ENCODE results near the gene UBE2Z.
A peak's percentile ranks its signal among the peaks of the same experiment; 100 is the strongest.
"Not testable (repeated sequence)": the region's sequence is repeated elsewhere in the genome, so short reads cannot be mapped to it uniquely, and the experiment has no call there.

UBE2Z gene

GRCh38 chr17:48929812-48930165, 21.6 kb downstream of the UBE2Z start:
- Mint-ChIP-seq H3K4me1 (no peaks in the 10 kb centered on the region), H3K36me3 (ENCODE audit: low read depth) (peaks cover 81% of the 10 kb centered on the region), H3K27ac (peak overlapping the region; percentile 7 to 67 (median 50)), H3K4me3 (no peak overlapping the region), H3K27me3 (ENCODE audit: low read depth) (peaks cover 3% of the 10 kb centered on the region), H3K9me3 (no peaks in the 10 kb centered on the region)
- TF ChIP-seq, protein P1, sequence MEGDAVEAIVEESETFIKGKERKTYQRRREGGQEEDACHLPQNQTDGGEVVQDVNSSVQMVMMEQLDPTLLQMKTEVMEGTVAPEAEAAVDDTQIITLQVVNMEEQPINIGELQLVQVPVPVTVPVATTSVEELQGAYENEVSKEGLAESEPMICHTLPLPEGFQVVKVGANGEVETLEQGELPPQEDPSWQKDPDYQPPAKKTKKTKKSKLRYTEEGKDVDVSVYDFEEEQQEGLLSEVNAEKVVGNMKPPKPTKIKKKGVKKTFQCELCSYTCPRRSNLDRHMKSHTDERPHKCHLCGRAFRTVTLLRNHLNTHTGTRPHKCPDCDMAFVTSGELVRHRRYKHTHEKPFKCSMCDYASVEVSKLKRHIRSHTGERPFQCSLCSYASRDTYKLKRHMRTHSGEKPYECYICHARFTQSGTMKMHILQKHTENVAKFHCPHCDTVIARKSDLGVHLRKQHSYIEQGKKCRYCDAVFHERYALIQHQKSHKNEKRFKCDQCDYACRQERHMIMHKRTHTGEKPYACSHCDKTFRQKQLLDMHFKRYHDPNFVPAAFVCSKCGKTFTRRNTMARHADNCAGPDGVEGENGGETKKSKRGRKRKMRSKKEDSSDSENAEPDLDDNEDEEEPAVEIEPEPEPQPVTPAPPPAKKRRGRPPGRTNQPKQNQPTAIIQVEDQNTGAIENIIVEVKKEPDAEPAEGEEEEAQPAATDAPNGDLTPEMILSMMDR (IDR thresholded peaks at IDR 0.05; ENCODE audit: unreplicated experiment in 3 of 3) = no peak

DNA sequence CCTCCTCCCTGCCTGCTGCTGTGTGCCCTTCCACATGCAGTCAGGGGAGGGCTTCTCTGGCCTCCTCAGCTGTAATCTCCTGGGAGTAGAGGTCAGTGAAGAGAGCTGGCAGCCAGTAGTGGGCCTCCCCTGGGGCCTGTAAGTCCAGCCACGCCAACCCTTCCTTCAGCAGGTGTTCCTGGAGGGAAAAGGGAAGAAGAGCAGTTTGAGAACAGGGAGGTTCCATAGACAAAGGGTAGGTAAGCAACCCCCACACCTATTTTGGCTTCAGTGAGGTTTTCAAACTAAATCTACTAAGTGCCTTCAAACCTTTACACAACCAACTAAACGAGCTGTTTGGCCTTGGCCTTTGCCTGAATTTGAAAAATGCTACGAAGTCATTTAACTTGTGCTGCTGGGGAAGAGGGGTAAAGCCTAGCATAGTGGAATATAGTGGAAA, 22.2 kb downstream of the UBE2Z start:
- peaks cover 3% of the 10 kb centered on the region for H3K27me3 Mint-ChIP-seq (ENCODE audit: low read depth)
- no peaks in the 10 kb centered on the region for H3K9me3 Mint-ChIP-seq
- no peaks in the 10 kb centered on the region for H3K4me1 Mint-ChIP-seq
- TF ChIP-seq, protein P1 (IDR thresholded peaks at IDR 0.05; ENCODE audit: unreplicated experiment in 3 of 3) = no peak
- peaks cover 79% of the 10 kb centered on the region for H3K36me3 Mint-ChIP-seq (ENCODE audit: low read depth)
- H3K4me3 Mint-ChIP-seq = no peak overlapping the region
- H3K27ac Mint-ChIP-seq = peak overlapping the region; percentile 7 to 67 (median 50)

DNA sequence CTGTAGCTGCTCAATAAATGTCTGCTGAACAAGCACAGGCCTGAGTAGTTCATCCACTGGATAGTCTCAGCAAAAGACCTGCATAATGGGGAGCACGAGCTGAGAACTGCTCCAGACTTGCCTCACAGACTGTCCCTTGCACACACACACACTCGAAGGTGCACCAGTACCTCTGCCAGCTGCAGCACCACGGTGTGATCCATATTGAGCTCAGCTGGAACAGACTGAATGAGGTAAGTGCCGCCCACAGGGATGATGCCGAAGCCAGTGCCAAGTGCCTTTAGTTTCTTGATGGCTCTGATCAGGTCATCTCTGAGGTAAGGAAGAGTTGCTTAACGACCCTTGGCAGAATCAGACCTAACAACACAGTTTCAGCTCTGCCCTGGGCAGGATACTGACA, 24.8 kb downstream of the UBE2Z start:
- TF ChIP-seq, protein P1 (IDR thresholded peaks at IDR 0.05; ENCODE audit: unreplicated experiment in 3 of 3) = no peak

GRCh38 chr17:48944515-48945260, 36.5 kb downstream of the UBE2Z start, which contains the start of gene SNF8:
Gene SNF8, minus strand, starts transcription at chr17:48944842. Its CDS starts 108 bp downstream, at chr17:48944734.
- Mint-ChIP-seq H3K27me3 (ENCODE audit: low read depth) (peaks cover 6% of the 10 kb centered on the region), H3K4me1 (peaks cover 10% of the 10 kb centered on the region), H3K36me3 (ENCODE audit: low read depth) (peaks cover 13% of the 10 kb centered on the region), H3K27ac (peak within 1 kb of the TSS; percentile 88 to 98 (median 97)), H3K9me3 (no peaks in the 10 kb centered on the region), H3K4me3 (peak within 1 kb of the TSS; percentile 97 to 99 (median 98))
- TF ChIP-seq, protein P1 (IDR thresholded peaks at IDR 0.05; ENCODE audit: unreplicated experiment in 3 of 3) = no peak

More for the DNA sequence above, 24.8 kb downstream of the UBE2Z start:
- no peaks in the 10 kb centered on the region for H3K9me3 Mint-ChIP-seq
- no peak overlapping the region for H3K27ac Mint-ChIP-seq
- H3K4me3 Mint-ChIP-seq = no peak overlapping the region
- H3K27me3 Mint-ChIP-seq (ENCODE audit: low read depth) = peaks cover 3% of the 10 kb centered on the region
- peaks cover 74% of the 10 kb centered on the region for H3K36me3 Mint-ChIP-seq (ENCODE audit: low read depth)
- H3K4me1 Mint-ChIP-seq = no peaks in the 10 kb centered on the region

DNA sequence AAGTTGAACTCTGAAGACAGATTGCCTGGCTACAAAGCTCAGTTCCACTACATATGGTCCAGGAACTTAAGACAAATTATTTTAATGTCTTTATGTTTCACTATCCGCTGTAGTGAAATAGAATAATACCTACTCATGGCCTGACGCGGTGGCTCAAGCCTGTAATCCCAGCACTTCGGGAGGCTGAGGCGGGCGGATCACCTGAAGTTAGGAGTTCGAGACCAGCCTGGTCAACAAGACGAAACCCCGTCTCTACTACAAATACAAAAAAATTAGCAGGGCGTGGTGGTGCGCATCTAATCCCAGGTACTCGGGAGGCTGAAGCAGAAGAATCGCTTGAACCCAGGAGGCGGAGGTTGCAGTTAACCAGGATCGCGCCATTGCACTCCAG, 37.0 kb downstream of the UBE2Z start:
- H3K9me3 Mint-ChIP-seq; H3K4me1 Mint-ChIP-seq; H3K36me3 Mint-ChIP-seq (ENCODE audit: low read depth); H3K27me3 Mint-ChIP-seq (ENCODE audit: low read depth): not testable (repeated sequence)
- Mint-ChIP-seq H3K27ac (peak overlapping the region; percentile 88 to 97 (median 97)), H3K4me3 (peak overlapping the region; percentile 97 to 99 (median 98))

DNA sequence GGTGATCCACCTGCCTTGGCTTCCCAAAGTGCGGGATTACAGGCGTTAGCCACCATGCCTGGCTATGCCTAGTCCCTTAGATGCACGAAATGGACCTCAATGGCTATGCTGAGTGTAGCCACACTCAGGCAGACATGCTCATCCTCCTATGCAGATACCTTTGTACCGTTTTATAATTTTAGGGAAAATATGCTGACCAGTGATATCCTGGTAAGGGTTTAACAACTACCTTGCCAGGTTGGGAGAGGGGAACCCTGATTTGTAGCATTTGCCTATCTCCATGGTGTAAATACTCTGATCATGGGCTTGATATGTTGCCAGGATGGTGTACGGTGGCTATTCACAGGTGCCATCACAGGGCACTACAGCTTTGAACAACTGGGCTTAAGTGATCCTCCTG, 43.4 kb downstream of the UBE2Z start:
- H3K27me3 Mint-ChIP-seq (ENCODE audit: low read depth) = no peaks in the 10 kb centered on the region
- H3K4me3 Mint-ChIP-seq = no peak overlapping the region
- H3K27ac Mint-ChIP-seq = no peak overlapping the region
- TF ChIP-seq, protein P1 (IDR thresholded peaks at IDR 0.05; ENCODE audit: unreplicated experiment in 3 of 3) = no peak
- H3K4me1 Mint-ChIP-seq = no peaks in the 10 kb centered on the region
- no peaks in the 10 kb centered on the region for H3K9me3 Mint-ChIP-seq
- H3K36me3 Mint-ChIP-seq (ENCODE audit: low read depth) = no peaks in the 10 kb centered on the region
